Measurements from ENCODE around the gene EGFL6. TPM values are rescaled to one million over a fixed set of nuclear protein-coding genes. Genes with fewer than 3 reads are reported as not detected.
"Not testable (repeated sequence)": the region's sequence is repeated elsewhere in the genome, so short reads cannot be mapped to it uniquely, and the experiment has no call there.

Gene EGFL6
- polyA plus RNA-seq, 1 donor: 53.7 TPM

DNA sequence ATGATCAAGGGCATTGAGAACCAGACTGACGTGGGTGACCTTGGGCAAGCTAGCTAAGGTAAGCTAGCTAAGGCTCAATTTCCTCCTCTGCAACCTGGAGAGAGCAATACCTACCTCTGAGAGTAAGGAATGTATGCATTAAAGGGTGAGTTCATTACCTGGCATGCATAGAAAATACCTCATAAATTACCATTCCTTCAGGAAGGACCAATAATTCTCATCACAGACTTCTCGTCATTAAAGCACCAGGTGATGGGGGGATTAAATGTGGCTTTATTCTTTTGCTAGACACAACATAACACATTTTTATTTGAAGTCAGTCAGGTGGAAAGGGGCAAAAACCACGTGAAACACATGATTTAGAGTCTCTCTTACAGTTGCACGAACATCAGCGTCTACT is 21.5 kb downstream of the EGFL6 start:
- DNase-seq: no peak

DNA sequence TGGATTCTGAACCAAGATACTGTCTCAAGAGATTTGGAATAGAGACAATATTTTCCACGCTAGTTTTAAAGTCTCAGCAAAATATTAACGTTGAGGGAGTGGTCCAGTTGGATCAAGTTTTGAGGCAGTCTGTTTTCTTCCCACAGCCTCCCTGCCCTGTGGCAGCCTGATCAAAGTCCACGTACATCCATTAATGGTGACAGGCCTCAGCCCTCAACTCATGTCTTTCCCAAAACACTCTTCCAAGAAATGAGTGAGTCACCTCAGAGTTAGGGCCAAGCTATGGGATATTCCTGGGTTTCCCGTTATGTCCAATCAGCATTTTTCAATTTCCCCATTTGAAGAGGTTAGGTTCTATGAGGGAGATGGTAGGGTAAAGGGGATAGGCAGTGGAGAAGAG is 28.5 kb downstream of the EGFL6 start:
- peak; percentile 50 for DNase-seq

DNA sequence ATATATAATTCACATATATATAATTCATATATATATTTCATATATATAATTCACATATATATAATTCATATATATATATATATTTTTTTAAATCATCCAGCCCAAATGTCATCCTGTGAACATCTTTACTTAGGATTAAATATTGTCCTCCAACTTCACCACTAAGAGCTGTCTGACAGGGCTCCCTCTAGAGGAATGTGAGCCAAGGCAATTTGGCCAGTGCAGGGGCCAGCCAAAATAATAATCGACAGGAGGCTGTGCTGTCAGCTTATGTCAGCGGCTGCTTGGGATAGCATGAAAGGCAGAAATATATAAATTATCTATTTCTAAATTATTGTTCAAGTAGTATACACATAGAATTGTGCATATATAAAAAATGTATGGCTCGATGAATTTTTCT is 29.5 kb downstream of the EGFL6 start:
- no peak for DNase-seq

DNA sequence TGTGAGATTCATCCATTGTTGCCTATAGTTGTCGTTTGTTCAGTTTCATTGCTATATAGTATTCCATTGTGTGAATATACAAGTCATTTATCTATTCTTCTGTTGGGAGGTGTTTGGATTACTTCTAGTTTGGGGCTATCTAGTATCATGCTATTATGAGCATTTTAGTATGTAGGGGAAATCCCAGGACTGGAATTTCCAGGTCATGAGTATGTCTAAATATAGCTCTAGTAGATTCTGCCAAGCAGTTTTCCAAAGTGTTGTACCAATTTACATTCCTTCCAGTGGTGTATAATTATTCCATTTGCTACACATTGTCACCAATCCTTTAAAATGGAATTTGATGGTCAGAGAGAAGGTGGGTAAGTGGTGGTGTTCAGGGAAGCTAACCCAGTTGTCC is 30.1 kb downstream of the EGFL6 start:
- no peak for DNase-seq

DNA sequence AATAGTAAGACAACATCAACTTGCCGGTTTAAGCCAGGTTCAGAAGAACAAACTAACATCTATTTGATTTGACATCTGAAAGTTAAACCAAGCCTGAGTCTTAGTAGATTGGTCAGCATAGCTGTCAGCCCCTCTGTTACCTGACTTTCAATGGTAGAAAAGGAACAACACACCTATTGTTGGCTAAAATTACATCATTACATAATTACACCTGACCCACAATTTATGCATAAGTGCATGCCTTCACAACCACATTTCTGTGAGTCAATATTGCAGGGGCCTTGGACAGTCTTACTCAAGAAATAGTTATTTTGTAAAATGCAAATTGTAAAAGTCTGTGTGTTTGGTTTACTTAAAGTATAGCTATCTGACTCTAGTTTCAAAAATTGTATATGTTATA is 36.2 kb downstream of the EGFL6 start:
- no peak for DNase-seq

DNA sequence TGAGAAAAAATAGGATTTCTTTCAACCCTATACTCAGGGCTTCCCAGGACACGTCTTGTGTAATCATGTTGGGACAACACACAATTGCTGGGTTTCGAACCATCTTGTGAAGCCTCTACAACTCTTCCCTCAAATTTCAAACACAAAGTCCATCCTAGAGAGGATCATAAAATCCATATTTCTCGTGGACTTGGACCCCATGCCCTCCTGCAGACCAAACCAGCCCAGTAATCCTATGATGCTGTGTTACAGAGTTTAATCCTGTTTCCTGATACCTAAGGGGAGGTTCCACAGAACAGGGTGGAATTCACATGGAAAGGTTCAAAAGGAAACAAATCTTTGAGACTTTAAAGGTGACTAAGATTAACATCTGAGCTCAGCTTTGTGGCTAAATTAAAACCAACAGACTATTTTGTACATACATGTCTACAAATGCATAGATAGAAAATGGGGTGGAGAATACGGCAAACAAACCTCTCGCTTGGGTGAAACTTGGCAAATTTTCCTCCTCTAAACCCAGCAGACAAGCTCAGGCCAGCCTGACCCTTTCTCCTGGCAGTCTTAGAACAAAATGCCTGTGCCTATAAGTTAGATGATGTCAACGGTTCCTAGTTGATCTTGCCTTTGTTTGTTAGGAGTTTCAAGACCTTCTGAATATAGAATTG is 38.1 kb downstream of the EGFL6 start:
- DNase-seq: no peak

DNA sequence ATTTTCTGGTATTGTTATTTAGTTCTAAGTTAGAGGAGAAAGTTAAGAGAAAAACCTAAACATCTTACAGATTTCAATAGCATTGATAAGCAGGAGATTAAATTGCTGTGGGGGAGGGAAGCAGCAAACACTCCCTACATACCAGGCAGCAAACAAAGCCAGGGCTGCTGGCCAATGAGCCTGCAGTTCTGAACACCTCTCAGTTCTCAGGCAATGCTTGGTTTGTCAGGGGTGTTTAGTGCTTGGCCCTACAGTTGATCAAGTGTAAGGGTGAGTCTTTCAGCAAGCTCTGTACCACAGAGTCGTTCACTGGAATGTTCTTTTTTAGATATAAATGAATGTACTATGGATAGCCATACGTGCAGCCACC is 38.6 kb downstream of the EGFL6 start:
- no peak for DNase-seq

DNA sequence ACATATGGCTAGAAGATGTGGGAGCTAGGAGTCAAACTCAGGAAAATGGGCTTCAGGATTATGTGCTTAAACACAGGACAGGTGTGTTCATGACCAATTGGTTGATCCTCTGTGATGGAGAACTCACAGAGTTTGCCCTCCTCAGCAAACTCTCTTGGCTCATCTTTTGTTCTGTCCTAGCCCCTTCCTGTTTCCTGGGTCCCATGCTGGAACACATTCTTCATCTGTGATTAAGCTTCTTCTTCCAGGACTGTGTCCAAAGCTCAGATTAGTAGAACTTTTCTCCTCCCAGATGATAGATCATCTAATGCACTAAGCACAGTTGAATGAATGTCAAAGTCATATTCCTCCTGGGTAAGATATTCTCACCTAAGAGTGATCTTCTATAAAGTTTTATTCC is 44.8 kb downstream of the EGFL6 start:
- DNase-seq: no peak

DNA sequence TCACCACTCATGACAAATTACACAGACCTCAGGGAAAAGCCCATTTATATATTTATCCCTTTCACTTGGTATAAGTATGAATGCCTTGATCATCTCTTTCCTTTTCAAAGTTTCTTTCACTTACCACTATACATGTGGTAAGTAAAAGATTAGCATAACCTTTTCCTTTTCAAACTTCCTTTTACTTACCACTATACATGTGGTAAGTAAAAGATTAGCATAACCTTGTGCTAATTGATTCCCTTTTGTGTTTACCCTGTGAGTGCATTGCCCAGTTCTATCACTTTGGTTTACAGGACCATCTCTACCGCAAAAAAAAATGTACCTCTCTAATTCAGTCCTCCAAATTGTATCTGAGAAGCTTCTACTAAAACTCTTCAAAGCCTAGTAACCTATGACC is 50.8 kb downstream of the EGFL6 start:
- DNase-seq: no peak

DNA sequence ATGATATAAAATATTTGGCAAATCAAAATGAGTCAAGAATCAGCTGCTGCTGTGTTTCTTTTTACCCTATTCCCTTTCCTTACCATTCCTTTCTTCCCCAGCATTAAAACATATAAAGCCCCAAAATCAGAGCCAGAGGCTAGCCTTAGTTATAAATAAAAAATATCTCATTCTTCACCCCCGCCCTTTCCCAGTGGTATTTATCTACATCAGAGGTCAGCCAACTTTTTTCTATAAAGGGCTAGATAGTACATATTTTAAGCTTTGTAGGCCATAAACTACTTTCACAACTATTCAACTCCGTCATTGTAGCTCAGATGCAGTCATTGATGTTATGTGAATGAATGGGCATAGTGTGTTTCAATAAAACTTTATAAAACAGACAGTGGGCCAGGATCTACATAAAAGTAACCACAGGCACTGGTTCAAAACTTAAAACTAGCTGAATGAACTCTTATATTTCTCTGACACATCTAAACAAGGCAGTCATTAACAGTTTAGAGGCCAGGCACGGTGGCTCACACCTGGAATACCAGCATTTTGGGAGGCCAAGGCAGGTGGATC is 53.1 kb downstream of the EGFL6 start:
- DNase-seq: peak; percentile 18

DNA sequence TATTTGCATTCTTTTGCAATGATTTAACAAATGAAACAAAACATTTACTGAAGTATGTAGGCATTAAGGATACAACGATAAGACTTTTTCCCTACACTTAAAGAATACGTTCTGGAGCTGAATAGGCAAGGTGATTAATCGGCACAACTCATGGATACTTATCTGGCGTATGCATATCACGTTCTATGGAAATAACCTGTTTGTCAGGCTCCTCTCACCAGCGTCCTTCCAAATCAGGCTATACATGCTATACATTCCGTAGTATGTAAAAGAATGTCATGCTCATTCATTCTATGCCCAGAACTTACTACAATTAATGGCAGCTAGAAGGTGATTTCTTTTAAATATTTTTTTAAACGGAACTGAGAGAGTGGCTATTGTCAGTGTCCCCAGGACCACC is 57.9 kb downstream of the EGFL6 start:
- no peak for DNase-seq

DNA sequence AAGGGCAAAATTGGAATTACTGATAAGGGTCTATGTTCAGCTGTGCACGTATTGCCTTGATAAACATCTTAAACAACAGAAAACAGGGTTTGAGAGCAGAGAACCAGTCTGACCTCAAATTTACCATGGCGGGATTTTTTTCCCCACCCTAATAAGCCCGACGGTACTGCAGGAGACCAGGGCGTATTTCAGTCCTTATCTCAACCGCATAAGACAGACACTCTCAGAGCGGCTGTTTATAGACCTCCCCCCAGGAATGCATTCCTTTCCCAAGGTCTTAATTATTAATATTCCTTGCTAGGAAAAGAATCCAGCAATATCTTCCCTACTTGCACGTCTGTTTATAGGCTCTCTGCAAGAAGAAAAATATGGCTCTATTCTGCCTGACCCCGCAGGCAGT is 67.8 kb downstream of the EGFL6 start:
- not testable (repeated sequence) for DNase-seq

DNA sequence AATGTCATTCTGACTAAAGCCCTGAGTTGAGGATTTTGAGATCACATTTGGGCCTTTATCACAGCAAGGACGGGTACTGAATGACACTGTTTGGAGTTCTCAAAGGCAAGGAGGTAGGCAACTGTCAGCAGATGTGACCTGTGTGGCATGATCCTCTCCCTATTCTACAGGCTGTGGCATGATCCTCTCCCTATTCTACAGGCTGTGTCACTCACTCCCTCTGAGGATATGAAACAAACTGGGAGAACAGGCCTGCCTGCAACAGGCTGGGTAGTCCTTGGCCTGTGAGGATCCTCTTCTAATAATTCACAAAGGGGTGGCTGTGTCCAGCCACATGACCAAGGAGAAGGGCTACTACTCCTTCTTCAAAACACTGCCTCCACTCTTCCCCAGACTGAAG is 68.6 kb downstream of the EGFL6 start:
- DNase-seq: no peak

DNA sequence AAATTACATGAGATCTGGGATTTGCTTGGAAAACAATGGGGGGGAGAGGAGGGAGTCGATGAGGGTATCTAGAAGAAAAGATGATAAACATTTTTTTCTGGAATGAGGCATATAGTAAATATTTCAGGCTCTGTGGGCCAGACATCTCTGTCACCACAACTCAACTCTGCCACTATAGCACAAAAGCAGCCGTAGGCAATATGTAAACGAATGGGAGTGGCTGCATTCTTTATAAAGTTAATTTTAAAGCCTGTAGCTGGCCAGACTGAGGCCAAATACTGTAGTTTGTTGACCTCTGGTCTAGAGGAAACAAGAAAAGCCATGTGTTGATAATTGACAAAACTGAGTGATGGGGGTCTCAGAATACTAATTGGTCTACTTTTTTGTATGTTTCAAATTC is 69.4 kb downstream of the EGFL6 start:
- no peak for DNase-seq

DNA sequence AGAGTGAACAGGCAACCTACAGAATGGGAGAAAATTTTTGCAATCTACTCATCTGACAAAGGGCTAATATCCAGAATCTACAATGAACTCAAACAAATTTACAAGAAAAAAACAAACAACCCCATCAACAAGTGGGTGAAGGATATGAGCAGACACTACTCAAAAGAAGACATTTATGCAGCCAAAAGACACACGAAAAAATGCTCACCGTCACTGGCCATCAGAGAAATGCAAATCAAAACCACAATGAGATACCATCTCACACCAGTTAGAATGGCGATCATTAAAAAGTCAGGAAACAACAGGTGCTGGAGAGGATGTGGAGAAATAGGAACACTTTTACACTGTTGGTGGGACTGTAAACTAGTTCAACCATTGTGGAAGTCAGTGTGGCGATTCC is 72.3 kb downstream of the EGFL6 start:
- not testable (repeated sequence) for DNase-seq

DNA sequence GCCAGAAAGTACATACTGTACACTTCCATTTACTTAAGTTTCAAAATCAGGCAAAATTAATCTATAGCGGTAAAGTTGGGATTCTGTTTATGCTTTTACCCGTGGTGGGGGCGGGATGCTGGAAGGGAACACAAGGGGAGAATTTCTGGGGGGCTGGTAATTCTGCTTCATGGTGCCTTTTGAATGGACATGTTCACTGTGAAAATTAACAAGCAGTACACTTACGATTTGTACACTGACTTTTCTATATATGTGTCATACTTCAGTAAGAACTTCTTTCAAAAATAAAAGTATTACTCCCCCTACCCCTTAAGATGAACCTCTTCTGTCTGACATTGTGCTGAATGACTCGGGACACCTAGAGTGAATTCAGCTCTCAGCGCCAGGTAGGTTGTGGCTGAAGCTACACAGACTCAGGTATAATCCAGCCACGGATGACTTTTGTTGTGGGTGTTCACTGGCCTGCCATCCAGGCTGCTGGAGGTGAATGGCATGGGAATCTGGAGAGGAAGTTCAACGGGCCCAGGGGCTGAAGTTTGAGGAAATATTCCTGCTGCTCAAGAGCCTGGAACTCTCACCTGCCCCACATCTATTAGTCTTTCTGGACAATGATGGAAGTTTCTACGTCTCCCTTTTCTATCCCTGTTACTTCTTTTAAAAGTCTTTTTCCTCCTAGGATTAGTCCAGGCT is 76.2 kb downstream of the EGFL6 start:
- no peak for DNase-seq

DNA sequence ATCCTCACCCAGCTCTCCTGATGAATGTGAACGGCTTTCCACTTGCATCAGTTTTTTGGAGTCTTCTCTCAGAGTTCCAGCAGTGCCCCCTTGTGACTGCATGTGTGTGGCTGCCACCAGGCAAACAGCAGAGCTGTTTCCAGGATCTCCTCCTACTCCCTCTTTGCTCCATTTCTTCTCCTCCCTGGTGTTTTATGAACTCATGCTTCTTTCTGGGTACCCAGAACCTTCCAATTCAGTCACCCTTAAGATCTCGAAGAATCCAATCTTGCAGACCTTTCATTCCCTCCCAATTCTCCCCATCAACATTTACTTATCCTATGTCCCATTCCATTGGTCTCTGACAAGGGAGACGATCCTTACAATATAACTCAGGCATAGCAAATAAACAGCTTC is 76.8 kb downstream of the EGFL6 start:
- DNase-seq: peak; percentile 64

DNA sequence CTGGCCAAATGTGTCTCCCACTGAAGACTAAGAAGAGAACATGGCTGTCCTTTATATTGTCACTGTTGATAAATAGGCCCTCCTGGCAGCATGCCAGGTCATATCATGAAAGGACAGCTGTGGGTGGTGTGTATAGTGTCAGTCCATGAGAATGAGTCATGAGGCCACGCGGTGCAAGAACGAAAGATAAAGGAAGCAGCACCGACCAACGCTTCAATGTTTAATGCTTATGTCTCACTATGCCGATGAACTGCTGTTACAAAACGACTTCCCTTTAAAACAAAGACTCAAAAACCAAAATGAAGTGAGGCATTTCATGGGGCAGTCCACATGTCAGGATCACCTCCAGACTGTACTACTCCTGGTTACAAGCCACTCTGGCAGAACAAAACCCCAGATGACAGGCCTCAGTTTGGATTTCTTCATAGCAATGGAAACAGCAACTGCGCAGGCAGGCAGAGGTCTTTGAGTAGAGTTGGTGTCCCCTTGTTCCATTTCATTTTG is 78.4 kb downstream of the EGFL6 start:
- peak; percentile 48 for DNase-seq

DNA sequence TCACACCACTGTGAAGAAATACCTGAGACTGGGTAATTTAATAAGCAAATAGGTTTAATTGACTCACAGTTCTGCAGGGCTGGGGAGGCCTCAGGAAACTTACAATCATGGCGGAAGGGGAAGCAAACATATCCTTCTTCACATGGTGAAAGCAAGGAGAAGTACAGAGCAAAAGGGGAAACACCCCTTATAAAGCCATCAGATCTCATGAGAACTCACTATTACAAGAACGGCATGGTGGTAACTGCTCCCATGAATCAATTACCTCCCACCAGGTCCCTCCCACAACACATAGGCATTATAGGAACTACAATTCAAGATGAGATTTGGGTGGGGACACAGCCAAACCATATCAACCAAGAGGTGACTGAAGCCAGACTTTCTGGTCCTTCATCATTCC is 78.9 kb downstream of the EGFL6 start:
- DNase-seq: not testable (repeated sequence)

DNA sequence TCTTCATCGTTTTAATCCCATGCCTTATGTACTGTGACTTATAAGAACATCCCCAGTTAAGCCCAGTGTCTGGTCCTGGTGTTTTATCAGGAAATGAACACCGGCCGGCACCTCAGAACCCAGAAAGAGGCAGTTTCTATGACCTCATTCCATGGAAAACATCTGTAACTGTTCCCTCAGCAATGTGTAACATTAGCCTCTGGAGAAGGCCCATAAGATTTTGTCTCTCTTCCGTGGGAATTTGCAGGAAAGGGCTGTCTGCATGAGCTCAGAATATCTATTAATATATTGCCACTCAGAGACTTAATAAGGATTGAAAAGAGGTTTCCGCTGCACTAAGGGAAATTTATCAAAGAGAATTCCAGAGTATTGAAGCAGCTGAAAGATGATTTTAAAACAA is 80.4 kb downstream of the EGFL6 start:
- peak; percentile 49 for DNase-seq

DNA sequence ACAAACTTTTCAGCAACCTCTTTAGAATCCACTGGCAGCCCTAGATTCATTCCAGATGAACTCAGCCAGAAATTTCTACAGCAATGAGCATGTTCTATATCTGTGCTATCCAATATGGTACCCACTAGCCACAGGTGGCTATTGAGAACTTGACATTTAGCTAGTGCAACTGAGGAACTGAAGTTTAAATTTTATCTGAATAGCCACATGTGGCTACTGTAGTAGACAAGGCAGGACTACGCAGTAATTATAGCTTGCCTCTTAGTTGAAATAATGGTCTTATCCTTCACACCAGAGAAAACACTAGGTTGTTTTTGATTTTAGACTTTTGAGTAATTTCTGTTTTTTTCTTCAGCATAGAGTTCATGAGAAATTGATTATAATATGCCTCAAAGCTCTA is 80.9 kb downstream of the EGFL6 start:
- no peak for DNase-seq

DNA sequence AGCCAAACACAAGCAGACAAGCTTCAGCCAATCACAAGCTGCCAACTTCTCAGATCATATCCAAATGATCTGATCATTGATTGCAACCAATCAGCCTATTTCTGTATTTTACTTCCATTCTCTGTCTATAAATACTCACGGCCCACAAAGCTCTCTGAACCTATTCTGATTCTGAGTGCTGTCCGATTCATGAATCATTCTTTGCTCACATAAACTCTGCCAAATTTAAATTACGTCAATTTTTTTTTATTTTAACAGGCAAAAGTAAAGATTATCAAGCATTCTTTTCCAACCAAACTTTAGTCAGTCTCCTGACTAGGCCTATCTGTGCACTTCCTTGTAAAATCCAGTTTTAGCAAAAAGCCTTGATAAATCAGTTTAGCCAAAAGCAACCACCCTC is 81.7 kb downstream of the EGFL6 start:
- DNase-seq: no peak

DNA sequence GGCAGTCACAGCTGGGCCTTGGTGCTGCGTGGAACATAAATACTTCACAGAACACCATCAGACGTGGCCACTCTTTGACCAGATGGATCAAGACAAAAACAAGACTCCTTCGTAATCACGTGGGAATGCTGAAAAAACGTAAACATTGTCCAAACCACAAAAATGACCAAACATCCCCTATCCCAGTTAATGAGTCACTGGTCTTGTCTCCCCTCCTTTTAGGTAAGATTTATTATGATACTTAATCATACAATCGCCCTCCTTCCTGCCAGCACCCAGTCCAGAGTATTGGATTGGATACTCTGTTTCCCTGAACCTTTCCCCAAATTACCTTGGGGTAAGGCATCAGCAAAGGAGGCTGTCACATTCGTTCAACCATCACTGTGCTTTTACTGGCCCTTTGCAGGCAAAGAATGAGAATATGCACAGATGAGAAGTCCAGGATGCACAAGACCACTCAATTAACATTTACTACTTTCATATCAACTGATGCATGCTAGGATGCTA is 82.9 kb downstream of the EGFL6 start:
- no peak for DNase-seq

Data from hindlimb muscle (tissue), 1 donor.